GM12878 (cell line): ENCODE results near the gene S1PR2. TPM values are rescaled to one million over a fixed set of nuclear protein-coding genes. Genes with fewer than 3 reads are reported as not detected.

Source experiments
- CREM ChIP-seq: IDR thresholded peaks from 2 replicates; pipeline ENCODE4 v1.6.1; 2014; ENCODE audit warnings: antibody characterized with exemption, low read depth
- DPF2 ChIP-seq: fragments of 450-650 bp; IDR thresholded peaks from 2 replicates; pipeline ENCODE4 v1.6.1; 2017; ENCODE audit warnings: mild to moderate bottlenecking
- EGR1 ChIP-seq, 2 experiments: IDR thresholded peaks; 1 replicate in 1 of 2; 2 replicates in 1 of 2; pipeline ENCODE4 v1.6.1; 2011 to 2012; ENCODE audit warnings: low read depth in 2 of 2, low read length in 2 of 2, borderline replicate concordance in 1 of 2, mild to moderate bottlenecking in 1 of 2, moderate library complexity in 1 of 2
- ESRRA ChIP-seq: IDR thresholded peaks from 2 replicates; pipeline ENCODE4 v1.6.1; 2012; ENCODE audit warnings: mild to moderate bottlenecking, low read length, improper control_type of control experiment
- ETV6 ChIP-seq, 2 experiments: fragments of 450-650 bp in 1 of 2; IDR thresholded peaks in 1 of 2; conservative IDR thresholded peaks in 1 of 2; 2 replicates each; pipeline ENCODE4 v1.6.1; 2014; ENCODE audit warnings: antibody characterized with exemption in 1 of 2, borderline replicate concordance in 1 of 2, low read depth in 1 of 2, mild to moderate bottlenecking in 1 of 2, moderate library complexity in 1 of 2
- HCFC1 ChIP-seq: fragments of 150-350 bp; IDR thresholded peaks from 2 replicates; pipeline ENCODE4 v1.6.1; 2014; ENCODE audit warnings: low read length
- IKZF2 ChIP-seq, 2 experiments: fragments of 450-650 bp; IDR thresholded peaks; 2 replicates each; pipeline ENCODE4 v1.6.1; 2017; ENCODE audit warnings: mild to moderate bottlenecking in 2 of 2, moderate library complexity in 2 of 2
- KAT2A ChIP-seq: conservative IDR thresholded peaks from 2 replicates; pipeline ENCODE4 v1.6.1; 2011; ENCODE audit warnings: low read depth, low read length; ENCODE audit not compliant: control insufficient read depth
- KLF5 ChIP-seq: fragments of 450-650 bp; IDR thresholded peaks from 2 replicates; pipeline ENCODE4 v1.6.1; 2014; ENCODE audit warnings: mild to moderate bottlenecking; ENCODE audit not compliant: partially characterized antibody
- MEF2B ChIP-seq: fragments of 450-650 bp; IDR thresholded peaks from 2 replicates; pipeline ENCODE4 v1.6.1; 2018; ENCODE audit warnings: mild to moderate bottlenecking, moderate library complexity; ENCODE audit not compliant: partially characterized antibody, poor library complexity, severe bottlenecking
- MTA3 ChIP-seq: IDR thresholded peaks from 2 replicates; pipeline ENCODE4 v1.6.1; 2012; ENCODE audit warnings: low read length, inconsistent platforms, borderline replicate concordance
- NR2C2 ChIP-seq: IDR thresholded peaks from 2 replicates; pipeline ENCODE4 v1.6.1; 2011; ENCODE audit warnings: borderline replicate concordance, low read depth; ENCODE audit not compliant: control insufficient read depth, insufficient read length
- PAX8 ChIP-seq: fragments of 450-650 bp; IDR thresholded peaks from 2 replicates; pipeline ENCODE4 v1.6.1; 2017; ENCODE audit warnings: mild to moderate bottlenecking, moderate library complexity
- POLR2AphosphoS2 ChIP-seq: IDR thresholded peaks from 2 replicates; pipeline ENCODE4 v1.6.1; 2011; ENCODE audit warnings: low read depth, mild to moderate bottlenecking, low read length, improper control_type of control experiment, moderate library complexity
- RAD21 ChIP-seq: IDR thresholded peaks from 2 replicates; pipeline ENCODE4 v1.6.1; 2011; ENCODE audit warnings: mild to moderate bottlenecking, low read depth, low read length, moderate library complexity; ENCODE audit not compliant: insufficient read depth
- RBBP5 ChIP-seq: fragments of 200-600 bp; sonication (generic); conservative IDR thresholded peaks from 2 replicates; pipeline ENCODE4 v1.6.1; 2016
- SREBF1 ChIP-seq: IDR thresholded peaks from 2 replicates; pipeline ENCODE4 v1.6.1; 2012; ENCODE audit warnings: mild to moderate bottlenecking, low read length
- SRF ChIP-seq, 2 experiments: IDR thresholded peaks; 2 replicates each; pipeline ENCODE4 v1.6.1; 2011; ENCODE audit warnings: low read depth in 2 of 2, low read length in 2 of 2, mild to moderate bottlenecking in 1 of 2, moderate library complexity in 1 of 2
- STAT1 ChIP-seq: fragments of 450-650 bp; conservative IDR thresholded peaks from 2 replicates; pipeline ENCODE4 v1.6.1; 2014; ENCODE audit warnings: antibody characterized with exemption, mild to moderate bottlenecking
- ZNF217 ChIP-seq: fragments of 450-650 bp; IDR thresholded peaks from 2 replicates; pipeline ENCODE4 v1.6.1; 2017; ENCODE audit warnings: antibody characterized with exemption, mild to moderate bottlenecking
- ZNF384 ChIP-seq: IDR thresholded peaks from 2 replicates; pipeline ENCODE4 v1.6.1; 2012; ENCODE audit warnings: low read depth, mild to moderate bottlenecking, low read length, improper control_type of control experiment, borderline replicate concordance
- polyA plus RNA-seq, 11 experiments: library from polyadenylated mRNA; depleted of rRNA in 4 of 11; unstranded in 6 of 11; stranded (reverse) in 5 of 11; fragments of >200 nt; fragmentation: Nextera tagmentation in 4 of 11; fragmentation: Illumina TruSeq in 1 of 11; extraction: Ambion mirVana in 4 of 11; extraction: Trizol in 1 of 11; gene quantifications; 1 replicate in 1 of 11; 2 replicates in 10 of 11; pipeline versions ENCODE4 v1.2.1 to v1.2.3, GENCODE V29; 2011 to 2016; ENCODE audit warnings: inconsistent platforms in 2 of 11, missing spikeins in 2 of 11, low read depth in 1 of 11
- total RNA-seq, 4 experiments: library from RNA; depleted of rRNA in 3 of 4; stranded (reverse); fragments of >200 nt in 3 of 4; fragmentation: Illumina TruSeq in 1 of 4; extraction: Trizol in 1 of 4; gene quantifications; 2 replicates each; pipeline versions ENCODE4 v1.2.1 to v1.2.3, GENCODE V29; 2013 to 2021
- TF ChIP-seq, protein P1 (sequence below): fragments of 450-650 bp; IDR thresholded peaks from 2 replicates; pipeline ENCODE4 v1.6.1; 2017; ENCODE audit warnings: borderline replicate concordance
- TF ChIP-seq, protein P2 (sequence below): fragments of 450-650 bp; IDR thresholded peaks from 2 replicates; pipeline ENCODE4 v1.6.1; 2017; ENCODE audit warnings: mild to moderate bottlenecking, moderate library complexity
- TF ChIP-seq, protein P3 (sequence below): fragments of 450-650 bp; IDR thresholded peaks from 2 replicates; pipeline ENCODE4 v1.6.1; 2017; ENCODE audit warnings: low read depth, mild to moderate bottlenecking, moderate library complexity

S1PR2 gene
- total and polyA plus RNA-seq, 10 of the 15 experiments (the other 5 are each of a cell fraction or from before 2014, with no cell fraction given) = 4.9 to 26.8 (median 11.6) TPM

DNA sequence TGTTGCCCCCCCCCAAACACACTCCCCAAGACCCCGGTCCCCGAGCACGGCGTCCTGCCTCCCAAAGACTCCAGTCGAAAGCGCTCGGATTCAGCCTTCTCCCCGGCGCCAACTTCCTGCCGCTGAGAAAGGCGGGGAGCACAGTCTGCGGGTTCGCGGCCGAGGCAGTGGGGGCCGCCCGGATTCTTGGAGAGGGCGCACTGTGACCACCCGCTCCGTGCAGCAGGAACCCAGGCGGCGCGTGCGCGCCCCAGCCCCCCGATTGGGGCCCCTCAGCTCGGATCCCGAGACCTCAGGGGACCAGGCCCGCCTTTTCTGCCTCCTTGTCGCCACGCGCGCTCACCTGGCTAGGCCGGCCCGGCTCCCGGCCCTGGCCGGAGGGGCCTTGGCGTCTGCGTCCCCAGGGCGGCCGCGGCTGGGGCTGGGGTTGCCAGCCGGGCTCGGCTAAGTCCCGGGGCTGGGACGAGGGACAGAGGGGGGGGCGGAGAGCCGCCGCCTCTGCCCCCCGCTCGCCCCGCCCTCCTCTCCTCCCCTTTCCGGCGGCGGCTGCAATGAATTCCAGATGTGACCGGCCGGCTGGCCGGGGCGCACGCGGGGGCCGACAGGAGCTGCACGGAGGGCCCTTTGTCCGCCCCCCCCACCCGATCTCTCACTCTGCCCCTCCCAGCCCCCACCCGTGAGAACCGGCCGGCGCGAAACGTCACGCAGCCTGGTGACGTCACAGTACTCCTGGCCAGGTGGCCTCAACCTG is at the start of gene S1PR2 (continued):
- TF ChIP-seq MTA3 = no peak
- no peak for TF ChIP-seq NR2C2
- no peak for TF ChIP-seq SRF (IDR thresholded peaks at IDR 0.05; ENCODE audit: low read depth in 2 of 2, low read length in 2 of 2)
- TF ChIP-seq ESRRA = no peak
- peak in 1 of 2 experiments; percentile 79; a peak in 2 of 3 replicates for TF ChIP-seq EGR1 (IDR thresholded peaks at IDR 0.05; ENCODE audit: borderline replicate concordance in 1 of 2, low read depth in 2 of 2, low read length in 2 of 2)
- no peak; the same call in 1 of the 2 replicates for TF ChIP-seq DPF2
- no peak for TF ChIP-seq KAT2A
- TF ChIP-seq MEF2B = no peak
- no peak for TF ChIP-seq HCFC1
- TF ChIP-seq ZNF384 = no peak
- no peak for TF ChIP-seq ZNF217
- TF ChIP-seq POLR2AphosphoS2 = no peak
- peak; percentile 95 for TF ChIP-seq CREM
- TF ChIP-seq RBBP5 = no peak
- TF ChIP-seq, protein P1, sequence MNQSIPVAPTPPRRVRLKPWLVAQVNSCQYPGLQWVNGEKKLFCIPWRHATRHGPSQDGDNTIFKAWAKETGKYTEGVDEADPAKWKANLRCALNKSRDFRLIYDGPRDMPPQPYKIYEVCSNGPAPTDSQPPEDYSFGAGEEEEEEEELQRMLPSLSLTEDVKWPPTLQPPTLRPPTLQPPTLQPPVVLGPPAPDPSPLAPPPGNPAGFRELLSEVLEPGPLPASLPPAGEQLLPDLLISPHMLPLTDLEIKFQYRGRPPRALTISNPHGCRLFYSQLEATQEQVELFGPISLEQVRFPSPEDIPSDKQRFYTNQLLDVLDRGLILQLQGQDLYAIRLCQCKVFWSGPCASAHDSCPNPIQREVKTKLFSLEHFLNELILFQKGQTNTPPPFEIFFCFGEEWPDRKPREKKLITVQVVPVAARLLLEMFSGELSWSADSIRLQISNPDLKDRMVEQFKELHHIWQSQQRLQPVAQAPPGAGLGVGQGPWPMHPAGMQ = no peak
- TF ChIP-seq RAD21 = no peak
- TF ChIP-seq STAT1 = no peak
- no peak for TF ChIP-seq PAX8
- TF ChIP-seq, protein P2, sequence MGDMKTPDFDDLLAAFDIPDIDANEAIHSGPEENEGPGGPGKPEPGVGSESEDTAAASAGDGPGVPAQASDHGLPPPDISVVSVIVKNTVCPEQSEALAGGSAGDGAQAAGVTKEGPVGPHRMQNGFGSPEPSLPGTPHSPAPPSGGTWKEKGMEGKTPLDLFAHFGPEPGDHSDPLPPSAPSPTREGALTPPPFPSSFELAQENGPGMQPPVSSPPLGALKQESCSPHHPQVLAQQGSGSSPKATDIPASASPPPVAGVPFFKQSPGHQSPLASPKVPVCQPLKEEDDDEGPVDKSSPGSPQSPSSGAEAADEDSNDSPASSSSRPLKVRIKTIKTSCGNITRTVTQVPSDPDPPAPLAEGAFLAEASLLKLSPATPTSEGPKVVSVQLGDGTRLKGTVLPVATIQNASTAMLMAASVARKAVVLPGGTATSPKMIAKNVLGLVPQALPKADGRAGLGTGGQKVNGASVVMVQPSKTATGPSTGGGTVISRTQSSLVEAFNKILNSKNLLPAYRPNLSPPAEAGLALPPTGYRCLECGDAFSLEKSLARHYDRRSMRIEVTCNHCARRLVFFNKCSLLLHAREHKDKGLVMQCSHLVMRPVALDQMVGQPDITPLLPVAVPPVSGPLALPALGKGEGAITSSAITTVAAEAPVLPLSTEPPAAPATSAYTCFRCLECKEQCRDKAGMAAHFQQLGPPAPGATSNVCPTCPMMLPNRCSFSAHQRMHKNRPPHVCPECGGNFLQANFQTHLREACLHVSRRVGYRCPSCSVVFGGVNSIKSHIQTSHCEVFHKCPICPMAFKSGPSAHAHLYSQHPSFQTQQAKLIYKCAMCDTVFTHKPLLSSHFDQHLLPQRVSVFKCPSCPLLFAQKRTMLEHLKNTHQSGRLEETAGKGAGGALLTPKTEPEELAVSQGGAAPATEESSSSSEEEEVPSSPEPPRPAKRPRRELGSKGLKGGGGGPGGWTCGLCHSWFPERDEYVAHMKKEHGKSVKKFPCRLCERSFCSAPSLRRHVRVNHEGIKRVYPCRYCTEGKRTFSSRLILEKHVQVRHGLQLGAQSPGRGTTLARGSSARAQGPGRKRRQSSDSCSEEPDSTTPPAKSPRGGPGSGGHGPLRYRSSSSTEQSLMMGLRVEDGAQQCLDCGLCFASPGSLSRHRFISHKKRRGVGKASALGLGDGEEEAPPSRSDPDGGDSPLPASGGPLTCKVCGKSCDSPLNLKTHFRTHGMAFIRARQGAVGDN = no peak
- TF ChIP-seq, protein P3, sequence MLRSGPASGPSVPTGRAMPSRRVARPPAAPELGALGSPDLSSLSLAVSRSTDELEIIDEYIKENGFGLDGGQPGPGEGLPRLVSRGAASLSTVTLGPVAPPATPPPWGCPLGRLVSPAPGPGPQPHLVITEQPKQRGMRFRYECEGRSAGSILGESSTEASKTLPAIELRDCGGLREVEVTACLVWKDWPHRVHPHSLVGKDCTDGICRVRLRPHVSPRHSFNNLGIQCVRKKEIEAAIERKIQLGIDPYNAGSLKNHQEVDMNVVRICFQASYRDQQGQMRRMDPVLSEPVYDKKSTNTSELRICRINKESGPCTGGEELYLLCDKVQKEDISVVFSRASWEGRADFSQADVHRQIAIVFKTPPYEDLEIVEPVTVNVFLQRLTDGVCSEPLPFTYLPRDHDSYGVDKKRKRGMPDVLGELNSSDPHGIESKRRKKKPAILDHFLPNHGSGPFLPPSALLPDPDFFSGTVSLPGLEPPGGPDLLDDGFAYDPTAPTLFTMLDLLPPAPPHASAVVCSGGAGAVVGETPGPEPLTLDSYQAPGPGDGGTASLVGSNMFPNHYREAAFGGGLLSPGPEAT = no peak
- peak in 1 of 2 experiments; percentile 2; a peak in 1 of 4 replicates for TF ChIP-seq IKZF2 (IDR thresholded peaks at IDR 0.05)
- no peak for TF ChIP-seq ETV6 (conservative IDR thresholded peaks at IDR 0.05 in 1 of 2, IDR thresholded peaks at IDR 0.05 in 1 of 2; ENCODE audit: borderline replicate concordance in 1 of 2, low read depth in 1 of 2)
- no peak for TF ChIP-seq KLF5
- no peak for TF ChIP-seq SREBF1
